HepG2 (cell line): Measurements from ENCODE around the gene ZNF486. TPM values are rescaled to one million over a fixed set of nuclear protein-coding genes. Genes with fewer than 3 reads are reported as not detected.

Experiments used
- ATAC-seq: fragments of 200-7000 bp; cut with Tn5 transposase; 3 replicates; pipeline ENCODE4 v1.9.1; 2020; ENCODE audit warnings: mild to moderate bottlenecking, moderate library complexity
- BruUV-seq: library from RNA; stranded (reverse); fragments of 400-500 nt; replicated peaks from 2 replicates; lab custom pipeline; 2021; lab: Mats Ljungman, UMichigan
- CTCF ChIA-PET: fragments of 300-600 bp; formaldehyde crosslinking; extraction: SDS; loops from one replicate; lab custom pipeline; 2021; ENCODE audit warnings: low total read pairs, inconsistent platforms, low intra/inter-chr PET ratio; lab: Yijun Ruan, JAX
- POLR2A ChIA-PET: fragments of 350-600 bp; sonication (Branson Sonifier 250); formaldehyde crosslinking; loops from one replicate; lab custom pipeline; 2020; ENCODE audit warnings: antibody characterized with exemption, inconsistent platforms; lab: Yijun Ruan, JAX
- DNase-seq: peaks from one replicate; pipeline ENCODE4 v3.0.0-alpha.2; 2015; ENCODE audit warnings: low spot score
- FAIRE-seq: peaks from 3 replicates; lab custom pipeline; 2011; peaks lifted over from hg19 to GRCh38; lab: Jason Lieb, UNC
- H2AFZ ChIP-seq: one replicate; pipeline ENCODE4 v1.6.1; 2011; ENCODE audit warnings: low read length, inconsistent platforms
- H3K27ac ChIP-seq: fragments of 300-600 bp; 3 replicates; pipeline ENCODE4 v1.8.0; 2011; ENCODE audit warnings: mixed run types, mild to moderate bottlenecking, mixed read lengths, low read length, inconsistent platforms; ENCODE audit not compliant: insufficient read depth; ENCODE audit errors: extremely low read length
- H3K27me3 ChIP-seq, 2 experiments: fragments of 200-600 bp in 1 of 2; 2 replicates in 1 of 2; 3 replicates in 1 of 2; pipeline versions ENCODE4 v1.6.0 to v1.8.0; 2011; ENCODE audit warnings: low read length in 2 of 2, mild to moderate bottlenecking in 2 of 2, moderate library complexity in 2 of 2, inconsistent platforms in 1 of 2; ENCODE audit not compliant: insufficient read depth in 2 of 2, control insufficient read depth in 1 of 2
- H3K36me3 ChIP-seq, 2 experiments: fragments of 200-600 bp in 1 of 2; replicated peaks in 1 of 2; 2 replicates in 1 of 2; 3 replicates in 1 of 2; pipeline versions ENCODE4 v1.5.1 to v1.8.0; 2011; ENCODE audit warnings: low read length in 2 of 2, inconsistent platforms in 1 of 2; ENCODE audit not compliant: insufficient read depth in 2 of 2, control insufficient read depth in 1 of 2
- H3K4me1 ChIP-seq: 2 replicates; pipeline ENCODE4 v1.5.1; 2012; ENCODE audit warnings: low read length, inconsistent platforms; ENCODE audit not compliant: insufficient read depth
- H3K4me2 ChIP-seq: 2 replicates; pipeline ENCODE4 v1.6.0; 2011; ENCODE audit warnings: low read depth, low read length, inconsistent platforms
- H3K4me3 ChIP-seq, 3 experiments: fragments of 200-600 bp in 1 of 3; sonication (generic), shearing (Covaris generic) in 1 of 3; replicated peaks in 1 of 3; 2 replicates each; pipeline ENCODE4 v1.5.1; 2011 to 2016; ENCODE audit warnings: low read length in 3 of 3, inconsistent platforms in 2 of 3, low read depth in 2 of 3, mild to moderate bottlenecking in 2 of 3, control low read depth in 1 of 3, mixed read lengths in 1 of 3; ENCODE audit not compliant: insufficient read depth in 1 of 3
- H3K79me2 ChIP-seq: one replicate; pipeline ENCODE4 v1.6.1; 2011; ENCODE audit warnings: low read length, inconsistent platforms; ENCODE audit not compliant: insufficient read depth
- H3K9ac ChIP-seq: 2 replicates; pipeline ENCODE4 v1.6.0; 2011; ENCODE audit warnings: mild to moderate bottlenecking, low read depth, low read length, inconsistent platforms; ENCODE audit not compliant: insufficient read depth
- H3K9me3 ChIP-seq: 2 replicates; pipeline ENCODE4 v1.5.1; 2012; ENCODE audit warnings: mild to moderate bottlenecking, low read length
- H4K20me1 ChIP-seq: 2 replicates; pipeline ENCODE4 v1.6.0; 2011; ENCODE audit warnings: inconsistent platforms, mild to moderate bottlenecking, low read length, moderate library complexity; ENCODE audit not compliant: insufficient read depth
- DDIT3 ChIP-seq: sonication (generic); formaldehyde crosslinking; IDR thresholded peaks from 2 replicates; pipeline ENCODE4 v1.4.0; 2020; ENCODE audit warnings: mild to moderate bottlenecking, missing genetic modification reagents
- HHEX ChIP-seq: IDR thresholded peaks from 2 replicates; pipeline ENCODE4 v1.6.1; 2016; ENCODE audit warnings: control low read depth
- NFE2L2 ChIP-seq: fragments of 150-350 bp; IDR thresholded peaks from 2 replicates; pipeline ENCODE4 v1.6.1; 2014; ENCODE audit warnings: low read length
- SUZ12 ChIP-seq: fragments of 150-350 bp; IDR thresholded peaks from 2 replicates; pipeline ENCODE4 v1.6.1; 2014; ENCODE audit warnings: low read depth, low read length
- TCF12 ChIP-seq, 2 experiments: fragments of 450-650 bp in 1 of 2; sonication (generic) in 1 of 2; formaldehyde crosslinking in 1 of 2; IDR thresholded peaks; 2 replicates each; pipeline versions ENCODE4 v1.6.1 to v1.8.0; 2017 to 2022; ENCODE audit warnings: antibody characterized with exemption in 1 of 2, mild to moderate bottlenecking in 1 of 2, missing genetic modification reagents in 1 of 2, moderate library complexity in 1 of 2
- ZBTB7B ChIP-seq: sonication (generic); formaldehyde crosslinking; IDR thresholded peaks from 2 replicates; pipeline ENCODE4 v1.4.0; 2020; ENCODE audit warnings: missing genetic modification reagents
- ZNF280D ChIP-seq: sonication (generic); formaldehyde crosslinking; IDR thresholded peaks from 2 replicates; pipeline ENCODE4 v1.5.1; 2020; ENCODE audit warnings: mild to moderate bottlenecking, missing genetic modification reagents
- ZNF326 ChIP-seq: sonication (generic); formaldehyde crosslinking; IDR thresholded peaks from 2 replicates; pipeline ENCODE4 v1.4.0; 2020; ENCODE audit warnings: missing genetic modification reagents, borderline replicate concordance
- ZNF567 ChIP-seq: sonication (generic); formaldehyde crosslinking; IDR thresholded peaks from 2 replicates; pipeline ENCODE4 v1.8.1; 2023; ENCODE audit warnings: mild to moderate bottlenecking, missing genetic modification reagents, borderline replicate concordance
- ZNF704 ChIP-seq: sonication (generic); formaldehyde crosslinking; IDR thresholded peaks from 2 replicates; pipeline ENCODE4 v1.8.1; 2023; ENCODE audit warnings: mild to moderate bottlenecking, inconsistent platforms, moderate library complexity, missing genetic modification reagents, borderline replicate concordance
- in situ Hi-C: cut with HindIII; loops from 2 replicates; pipeline ENCODE4 v1.10.0; 2017; ENCODE audit warnings: low pct_unique_long_range_greater_than_20kb; ENCODE audit not compliant: extremely low pct_ligation_motif_present
- intact Hi-C: fragments of 100-400 bp; cut with micrococcal nuclease; formaldehyde crosslinking; loops from one replicate; pipeline ENCODE4 v1.10.0; 2022; ENCODE audit not compliant: unreplicated experiment
- polyA plus RNA-seq, 8 experiments: library from polyadenylated mRNA; depleted of rRNA in 3 of 8; stranded (reverse) in 7 of 8; unstranded in 1 of 8; fragments of >200 nt; fragmentation: Illumina TruSeq in 4 of 8; extraction: Trizol in 4 of 8; gene quantifications; 2 replicates each; pipeline versions ENCODE4 v1.2.1 to v1.2.3, GENCODE V29; 2011 to 2016; ENCODE audit warnings: low read depth in 4 of 8, missing spikeins in 1 of 8, mixed read lengths in 1 of 8; ENCODE audit not compliant: insufficient read depth in 1 of 8
- total RNA-seq, 5 experiments: library from RNA; depleted of rRNA; stranded (reverse); fragments of >200 nt; fragmentation: Illumina TruSeq; extraction: Trizol; gene quantifications; 2 replicates each; pipeline ENCODE4 v1.2.3, GENCODE V29; 2016; ENCODE audit warnings: low read depth in 1 of 5

ZNF486 gene
- total and polyA plus RNA-seq, 2 of the 13 experiments (the other 11 are each of a cell fraction or from before 2014, with no cell fraction given) = 0.70 to 2.1 TPM

DNA sequence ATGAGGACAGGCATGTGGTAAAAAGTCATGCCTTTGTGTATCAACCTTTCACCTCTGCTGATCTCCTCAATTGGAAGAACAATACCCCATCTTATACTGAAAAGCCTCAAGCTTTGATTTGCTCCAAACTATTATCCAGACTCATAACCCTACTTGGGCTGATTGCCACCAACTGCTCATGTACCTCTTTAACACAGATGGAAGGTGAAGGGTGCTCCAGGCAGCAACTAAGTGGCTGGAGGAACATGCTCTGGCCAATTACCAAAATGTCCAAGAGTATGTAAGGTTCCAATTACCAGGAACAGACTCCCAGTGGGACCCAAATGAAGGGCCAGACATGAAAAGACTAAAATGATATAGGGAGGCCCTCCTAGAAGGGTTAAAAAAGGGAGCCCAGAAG, 78.3 kb downstream of the ZNF486 start:
- TF ChIP-seq ZNF280D (CRISPR knock-in tag) = no peak
- no peak for TF ChIP-seq DDIT3 (CRISPR knock-in tag)
- no peak for TF ChIP-seq HHEX
- TF ChIP-seq NFE2L2 = no peak
- TF ChIP-seq ZNF567 (CRISPR knock-in tag) = no peak
- TF ChIP-seq ZBTB7B (CRISPR knock-in tag) = no peak
- TF ChIP-seq ZNF326 (CRISPR knock-in tag) = no peak
- TF ChIP-seq ZNF704 (CRISPR knock-in tag) = no peak
- no peak for TF ChIP-seq TCF12 (IDR thresholded peaks at IDR 0.05)
- TF ChIP-seq TCF12 (CRISPR knock-in tag; IDR thresholded peaks at IDR 0.05) = no peak
- no peak for TF ChIP-seq SUZ12
- Histone ChIP-seq H3K9me3 (peaks cover 73% of the 10 kb centered on the region), H2AFZ (no peak overlapping the region), H3K9ac (no peak overlapping the region), H3K4me2 (no peak overlapping the region), H3K4me1 (no peaks in the 10 kb centered on the region), H3K79me2 (no peaks in the 10 kb centered on the region), H3K4me3 (no peak overlapping the region), H4K20me1 (no peaks in the 10 kb centered on the region), H3K27ac (no peak overlapping the region), H3K36me3 (no peaks in the 10 kb centered on the region), H3K27me3 (no peaks in the 10 kb centered on the region)
- DNase-seq (no peak), ATAC-seq (no peak), FAIRE-seq (no peak)
- in situ Hi-C loops (no loop called here), intact Hi-C loops (no loop called here)
- ChIA-PET CTCF (no interaction called here), POLR2A (no interaction called here)
- no TSS peak for BruUV-seq
